ENCODE data around the gene WIZ. TPM values are rescaled to one million over a fixed set of nuclear protein-coding genes. Genes with fewer than 3 reads are reported as not detected.
"Not testable (repeated sequence)": the region's sequence is repeated elsewhere in the genome, so short reads cannot be mapped to it uniquely, and the experiment has no call there.

Gene WIZ
- total RNA-seq, 1 experiment from 2014 or later: 24.3 TPM

GRCh38 chr19:15404780-15405211 is 45.0 kb downstream of the WIZ start:
- Histone ChIP-seq H3K9me3 (no peaks in the 10 kb centered on the region), H3K4me3 (no peak overlapping the region), H3K27me3 (no peaks in the 10 kb centered on the region), H3K36me3 (peaks cover 81% of the 10 kb centered on the region)
- DNase-seq: no peak

- Histone ChIP-seq H3K27me3 (no peaks in the 10 kb centered on the region), H3K9me3 (no peaks in the 10 kb centered on the region), H3K4me3 (no peak overlapping the region), H3K36me3 (peaks cover 81% of the 10 kb centered on the region)
- DNase-seq: no peak
Observed at GRCh38 chr19:15404097-15404779, 45.5 kb downstream of the WIZ start.

GRCh38 chr19:15403151-15403531 is 46.6 kb downstream of the WIZ start:
- Histone ChIP-seq H3K4me3 (no peak overlapping the region), H3K9me3 (no peaks in the 10 kb centered on the region), H3K27me3 (no peaks in the 10 kb centered on the region), H3K36me3 (peaks cover 86% of the 10 kb centered on the region)
- DNase-seq: no peak

- H3K36me3 ChIP-seq: peaks cover 87% of the 10 kb centered on the region
- H3K27me3 ChIP-seq: no peaks in the 10 kb centered on the region
- no peak for DNase-seq
- H3K4me3 ChIP-seq: no peak overlapping the region
- no peaks in the 10 kb centered on the region for H3K9me3 ChIP-seq
Observed at GRCh38 chr19:15402411-15403150, 47.2 kb downstream of the WIZ start.

GRCh38 chr19:15401397-15401710 is 48.4 kb downstream of the WIZ start:
- Histone ChIP-seq H3K27me3 (no peaks in the 10 kb centered on the region), H3K4me3 (no peak overlapping the region), H3K36me3 (peaks cover 94% of the 10 kb centered on the region), H3K9me3 (no peaks in the 10 kb centered on the region)
- no peak for DNase-seq

- no peak for DNase-seq
- Histone ChIP-seq H3K36me3 (peaks cover 96% of the 10 kb centered on the region), H3K4me3 (no peak overlapping the region), H3K9me3 (no peaks in the 10 kb centered on the region), H3K27me3 (no peaks in the 10 kb centered on the region)
Observed at GRCh38 chr19:15400521-15401396, 49.0 kb downstream of the WIZ start.

- H3K4me3 ChIP-seq: no peak overlapping the region
- peaks cover 98% of the 10 kb centered on the region for H3K36me3 ChIP-seq
- H3K27me3 ChIP-seq: no peaks in the 10 kb centered on the region
- DNase-seq: no peak
- no peaks in the 10 kb centered on the region for H3K9me3 ChIP-seq
Observed at GRCh38 chr19:15399635-15400034, 50.1 kb downstream of the WIZ start.

GRCh38 chr19:15399234-15399515 is 50.6 kb downstream of the WIZ start:
- Histone ChIP-seq H3K27me3 (no peaks in the 10 kb centered on the region), H3K4me3 (no peak overlapping the region), H3K36me3 (peaks cover 98% of the 10 kb centered on the region), H3K9me3 (no peaks in the 10 kb centered on the region)
- DNase-seq: no peak

- peaks cover 98% of the 10 kb centered on the region for H3K36me3 ChIP-seq
- H3K27me3 ChIP-seq: no peaks in the 10 kb centered on the region
- no peak overlapping the region for H3K4me3 ChIP-seq
- no peaks in the 10 kb centered on the region for H3K9me3 ChIP-seq
- DNase-seq: no peak
Observed at GRCh38 chr19:15398501-15399233, 51.1 kb downstream of the WIZ start.

- Histone ChIP-seq H3K4me3 (no peak overlapping the region), H3K9me3 (no peaks in the 10 kb centered on the region), H3K36me3 (peaks cover 98% of the 10 kb centered on the region), H3K27me3 (no peaks in the 10 kb centered on the region)
- no peak for DNase-seq
Observed at GRCh38 chr19:15397782-15398181, 52.0 kb downstream of the WIZ start.

GRCh38 chr19:15397236-15397635 is 52.5 kb downstream of the WIZ start:
- H3K36me3 ChIP-seq: peaks cover 96% of the 10 kb centered on the region

GRCh38 chr19:15396436-15396835 is 53.3 kb downstream of the WIZ start:
- H3K9me3 ChIP-seq: no peaks in the 10 kb centered on the region; the same call in 1 of the 2 replicates
- no peak overlapping the region for H3K4me3 ChIP-seq
- DNase-seq: no peak
- H3K27me3 ChIP-seq: no peaks in the 10 kb centered on the region
- peaks cover 96% of the 10 kb centered on the region for H3K36me3 ChIP-seq

More at GRCh38 chr19:15397236-15397635, 52.5 kb downstream of the WIZ start:
- no peaks in the 10 kb centered on the region for H3K9me3 ChIP-seq
- H3K4me3 ChIP-seq: no peak overlapping the region
- no peaks in the 10 kb centered on the region for H3K27me3 ChIP-seq
- no peak for DNase-seq

GRCh38 chr19:15395251-15395650 is 54.5 kb downstream of the WIZ start:
- not testable (repeated sequence) for DNase-seq, H3K27me3 ChIP-seq, H3K9me3 ChIP-seq, H3K4me3 ChIP-seq
- peaks cover 91% of the 10 kb centered on the region for H3K36me3 ChIP-seq

GRCh38 chr19:15394426-15394825 is 55.3 kb downstream of the WIZ start:
- H3K36me3 ChIP-seq: peaks cover 88% of the 10 kb centered on the region
- H3K27me3 ChIP-seq: no peaks in the 10 kb centered on the region
- no peak for DNase-seq

GRCh38 chr19:15393963-15394362 is 55.8 kb downstream of the WIZ start:
- no peak for DNase-seq
- Histone ChIP-seq H3K9me3 (no peaks in the 10 kb centered on the region; the same call in 1 of the 2 replicates), H3K36me3 (peaks cover 87% of the 10 kb centered on the region), H3K27me3 (no peaks in the 10 kb centered on the region), H3K4me3 (no peak overlapping the region)

More at GRCh38 chr19:15394426-15394825, 55.3 kb downstream of the WIZ start:
- Histone ChIP-seq H3K4me3 (no peak overlapping the region), H3K9me3 (no peaks in the 10 kb centered on the region; the same call in 1 of the 2 replicates)

- Histone ChIP-seq H3K36me3 (peaks cover 75% of the 10 kb centered on the region), H3K27me3 (no peaks in the 10 kb centered on the region), H3K4me3 (no peak overlapping the region), H3K9me3 (no peaks in the 10 kb centered on the region; the same call in 1 of the 2 replicates)
- DNase-seq: no peak
Observed at GRCh38 chr19:15390814-15391213, 58.9 kb downstream of the WIZ start.

- H3K4me3 ChIP-seq: no peak overlapping the region
- H3K9me3 ChIP-seq: no peaks in the 10 kb centered on the region
- no peaks in the 10 kb centered on the region for H3K27me3 ChIP-seq
- no peak for DNase-seq
- H3K36me3 ChIP-seq: peaks cover 43% of the 10 kb centered on the region
Observed at GRCh38 chr19:15381864-15382263, 67.9 kb downstream of the WIZ start.

Measured in MG63 (cell line).